ENCODE results near the gene SIL1. TPM values are rescaled to one million over a fixed set of nuclear protein-coding genes. Genes with fewer than 3 reads are reported as not detected.

SIL1 gene
- total and polyA plus RNA-seq, 2 of the 13 experiments (the other 11 are each of a cell fraction or from before 2014, with no cell fraction given) = 26.0 to 30.0 TPM

GRCh38 chr5:139016186-139016585 lies 182.0 kb downstream of the SIL1 start:
- ATAC-seq = no peak
- no peak overlapping the region for H3K9ac ChIP-seq (ENCODE audit: insufficient read depth, low read depth, low read length)
- no peak overlapping the region for H3K4me2 ChIP-seq (ENCODE audit: low read depth, low read length)
- no peaks in the 10 kb centered on the region for H4K20me1 ChIP-seq (ENCODE audit: insufficient read depth, low read length)
- ChIA-PET CTCF (ENCODE audit: low intra/inter-chr PET ratio, low total read pairs) (no interaction called here), POLR2A (no interaction called here)
- BruUV-seq (replicated peaks) = no TSS peak
- no peak for DNase-seq (ENCODE audit: low spot score)
- H3K4me3 ChIP-seq (replicated peaks in 1 of 3; ENCODE audit: insufficient read depth in 1 of 3, low read depth in 2 of 3, low read length in 3 of 3) = no peak overlapping the region
- H3K4me1 ChIP-seq (ENCODE audit: insufficient read depth, low read length) = no peaks in the 10 kb centered on the region
- TF ChIP-seq ZZZ3 (CRISPR knock-in tag; IDR thresholded peaks at IDR 0.05; ENCODE audit: borderline replicate concordance) = no peak
- TF ChIP-seq SALL1 (CRISPR knock-in tag; IDR thresholded peaks at IDR 0.05) = no peak
- no peak for TF ChIP-seq SRSF1 (optimal IDR thresholded peaks at IDR 0.05; ENCODE audit: low read depth, low read length)
- TF ChIP-seq NCOA2 (CRISPR knock-in tag; IDR thresholded peaks at IDR 0.05) = no peak
- no peak for TF ChIP-seq ZNF644 (CRISPR knock-in tag; IDR thresholded peaks at IDR 0.05; ENCODE audit: low read depth)
- TF ChIP-seq CSRNP1 (CRISPR knock-in tag; IDR thresholded peaks at IDR 0.05) = no peak
- TF ChIP-seq TRAFD1 (CRISPR knock-in tag; IDR thresholded peaks at IDR 0.05; ENCODE audit: borderline replicate concordance) = no peak
- no peak for TF ChIP-seq DZIP1 (CRISPR knock-in tag; IDR thresholded peaks at IDR 0.05)
- TF ChIP-seq, protein P1, sequence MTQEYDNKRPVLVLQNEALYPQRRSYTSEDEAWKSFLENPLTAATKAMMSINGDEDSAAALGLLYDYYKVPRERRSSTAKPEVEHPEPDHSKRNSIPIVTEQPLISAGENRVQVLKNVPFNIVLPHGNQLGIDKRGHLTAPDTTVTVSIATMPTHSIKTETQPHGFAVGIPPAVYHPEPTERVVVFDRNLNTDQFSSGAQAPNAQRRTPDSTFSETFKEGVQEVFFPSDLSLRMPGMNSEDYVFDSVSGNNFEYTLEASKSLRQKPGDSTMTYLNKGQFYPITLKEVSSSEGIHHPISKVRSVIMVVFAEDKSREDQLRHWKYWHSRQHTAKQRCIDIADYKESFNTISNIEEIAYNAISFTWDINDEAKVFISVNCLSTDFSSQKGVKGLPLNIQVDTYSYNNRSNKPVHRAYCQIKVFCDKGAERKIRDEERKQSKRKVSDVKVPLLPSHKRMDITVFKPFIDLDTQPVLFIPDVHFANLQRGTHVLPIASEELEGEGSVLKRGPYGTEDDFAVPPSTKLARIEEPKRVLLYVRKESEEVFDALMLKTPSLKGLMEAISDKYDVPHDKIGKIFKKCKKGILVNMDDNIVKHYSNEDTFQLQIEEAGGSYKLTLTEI (CRISPR knock-in tag; conservative IDR thresholded peaks at IDR 0.05) = no peak
- TF ChIP-seq LRRFIP1 (CRISPR knock-in tag; conservative IDR thresholded peaks at IDR 0.05) = no peak
- no peak for TF ChIP-seq HNF4A (CRISPR knock-in tag; IDR thresholded peaks at IDR 0.05)
- TF ChIP-seq RXRB (CRISPR knock-in tag; IDR thresholded peaks at IDR 0.05; ENCODE audit: borderline replicate concordance) = no peak
- intact Hi-C loops (cut with micrococcal nuclease; ENCODE audit: unreplicated experiment) (no loop called here), in situ Hi-C loops (cut with HindIII; ENCODE audit: extremely low pct_ligation_motif_present, low pct_unique_long_range_greater_than_20kb) (no loop called here)
- H3K27ac ChIP-seq (ENCODE audit: extremely low read length, insufficient read depth, low read length) = no peak overlapping the region
- FAIRE-seq = no peak
- H3K79me2 ChIP-seq (ENCODE audit: insufficient read depth, low read length) = no peaks in the 10 kb centered on the region
- no peaks in the 10 kb centered on the region; a peak in 1 of 5 replicates for H3K27me3 ChIP-seq (ENCODE audit: control insufficient read depth in 1 of 2, insufficient read depth in 2 of 2, low read length in 2 of 2)
- WGBS (ENCODE audit: low lambda C conversion rate) = 100% methylated on average over 3 of the region's 3 CpGs
- H3K36me3 ChIP-seq (replicated peaks in 1 of 2; ENCODE audit: control insufficient read depth in 1 of 2, insufficient read depth in 2 of 2, low read length in 2 of 2) = peaks cover 0 to 8% of the 10 kb centered on the region in 2 experiments; a peak in 3 of 5 replicates
- no peak overlapping the region for H2AFZ ChIP-seq (ENCODE audit: low read length)
- no peaks in the 10 kb centered on the region for H3K9me3 ChIP-seq (ENCODE audit: low read length)
